ENCODE measurements around the gene WNT16. TPM values are rescaled to one million over a fixed set of nuclear protein-coding genes. Genes with fewer than 3 reads are reported as not detected.
A peak's percentile ranks its signal among the peaks of the same experiment; 100 is the strongest.

WNT16 gene
- total and polyA plus RNA-seq, 7 experiments from 2014 or later: not detected

DNA sequence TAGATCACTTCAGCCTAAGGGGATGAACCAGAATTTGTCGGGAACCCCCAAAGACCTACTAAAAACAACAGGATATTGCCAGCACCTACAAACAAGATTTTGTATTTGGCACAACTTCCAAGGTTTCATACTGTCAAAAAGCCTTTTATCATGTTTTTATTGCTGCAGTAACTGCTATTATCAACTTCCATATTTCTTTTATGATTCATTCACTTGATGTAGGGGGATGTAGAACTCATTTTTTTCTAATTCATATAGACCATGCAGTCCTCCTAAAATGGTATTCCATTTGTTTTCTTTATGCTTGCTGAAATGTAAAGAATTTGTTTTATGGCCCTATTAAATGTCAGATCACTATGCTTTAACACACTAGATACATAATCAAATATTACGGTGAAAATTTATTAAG, 30.0 kb upstream of the WNT16 start:
- H3K27me3 ChIP-seq (ENCODE audit: control insufficient read depth in 2 of 2, insufficient read depth in 2 of 2, low read length in 2 of 2): no peaks in the 10 kb centered on the region
- Mint-ChIP-seq H3K4me1 (no peaks in the 10 kb centered on the region), H3K36me3 (peaks cover 0 to 3% (median 0%) of the 10 kb centered on the region in 5 donors), H3K27ac (no peak overlapping the region), H3K9me3 (peaks cover 0 to 4% (median 0%) of the 10 kb centered on the region in 11 donors), H3K27me3 (peaks cover 6 to 24% (median 18%) of the 10 kb centered on the region in 5 donors), H3K4me3 (no peak overlapping the region)
- DNase-seq: no peak
- no peaks in the 10 kb centered on the region for H3K9me3 ChIP-seq (ENCODE audit: control insufficient read depth in 2 of 3, low read length in 3 of 3)
- no peak for ATAC-seq
- CTCF ChIA-PET: interaction anchor here (0.7 kb wide), 1 partner anchor 203 kb away, joined by 3 read pairs; no protein-coding TSS in a partner anchor
- POLR2A ChIA-PET: no interaction called here
- intact Hi-C loops (cut with micrococcal nuclease): no loop called here
- H3K27ac ChIP-seq (ENCODE audit: low read depth, low read length): no peak overlapping the region
- no peaks in the 10 kb centered on the region for H3K36me3 ChIP-seq (ENCODE audit: control insufficient read depth in 2 of 3, insufficient read depth in 3 of 3, low read length in 3 of 3)
- no peak overlapping the region for H3K4me3 ChIP-seq (ENCODE audit: low read length)
- no peaks in the 10 kb centered on the region for H3K4me1 ChIP-seq (ENCODE audit: control insufficient read depth in 2 of 2, insufficient read depth in 2 of 2, low read length in 2 of 2)

DNA sequence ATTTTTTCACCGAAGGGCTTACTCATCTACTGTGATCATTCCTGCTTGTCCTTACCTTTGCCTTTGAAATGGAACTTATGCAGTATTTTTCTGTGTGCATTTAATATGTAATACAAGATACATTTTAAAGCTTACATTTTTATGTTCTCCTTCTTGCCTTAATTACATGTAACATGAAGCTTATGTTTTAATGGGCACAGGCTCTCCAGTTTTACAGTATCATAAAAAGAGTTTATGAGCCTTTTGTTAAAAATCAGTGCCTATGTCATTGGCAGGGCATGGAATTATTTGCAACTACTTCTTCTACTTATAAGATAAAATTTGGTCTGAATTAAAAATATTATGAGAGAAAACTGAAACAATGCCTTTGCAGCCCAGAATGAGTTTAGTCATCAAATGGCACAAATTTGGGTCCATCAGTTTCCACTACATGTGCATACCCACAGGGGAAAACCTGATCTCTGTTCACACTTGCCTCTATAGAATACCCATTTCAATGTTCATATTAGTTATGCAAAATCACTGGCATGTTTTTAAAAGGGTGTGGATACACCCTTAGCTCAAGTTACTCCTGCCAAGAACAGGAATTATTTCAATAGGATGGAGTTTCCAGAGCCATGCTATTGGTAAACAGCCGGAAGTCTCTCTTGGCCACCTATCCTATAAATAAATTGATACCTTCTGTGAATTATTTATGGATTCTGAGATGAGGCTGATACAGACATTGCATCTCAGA, 27.9 kb upstream of the WNT16 start:
- no peak for ATAC-seq
- no peak overlapping the region for H3K27ac ChIP-seq (ENCODE audit: low read depth, low read length)
- no peak overlapping the region for H3K27ac Mint-ChIP-seq
- H3K9me3 Mint-ChIP-seq: no peaks in the 10 kb centered on the region
- no peaks in the 10 kb centered on the region for H3K27me3 ChIP-seq (ENCODE audit: control insufficient read depth in 2 of 2, insufficient read depth in 2 of 2, low read length in 2 of 2)
- H3K4me3 ChIP-seq (ENCODE audit: low read length): no peak overlapping the region
- ChIA-PET CTCF (interaction anchor here (0.6 kb wide), 1 partner anchor 279 kb away, joined by 3 read pairs; no protein-coding TSS in a partner anchor), POLR2A (no interaction called here)
- no peaks in the 10 kb centered on the region for H3K9me3 ChIP-seq (ENCODE audit: control insufficient read depth in 2 of 3, low read length in 3 of 3)
- H3K27me3 Mint-ChIP-seq: peaks cover 6 to 21% (median 16%) of the 10 kb centered on the region in 5 donors
- intact Hi-C loops (cut with micrococcal nuclease): no loop called here
- H3K36me3 Mint-ChIP-seq: no peaks in the 10 kb centered on the region
- H3K36me3 ChIP-seq (ENCODE audit: control insufficient read depth in 2 of 3, insufficient read depth in 3 of 3, low read length in 3 of 3): no peaks in the 10 kb centered on the region
- no peak for DNase-seq
- no peaks in the 10 kb centered on the region for H3K4me1 ChIP-seq (ENCODE audit: control insufficient read depth in 2 of 2, insufficient read depth in 2 of 2, low read length in 2 of 2)
- no peaks in the 10 kb centered on the region for H3K4me1 Mint-ChIP-seq
- no peak overlapping the region for H3K4me3 Mint-ChIP-seq

DNA sequence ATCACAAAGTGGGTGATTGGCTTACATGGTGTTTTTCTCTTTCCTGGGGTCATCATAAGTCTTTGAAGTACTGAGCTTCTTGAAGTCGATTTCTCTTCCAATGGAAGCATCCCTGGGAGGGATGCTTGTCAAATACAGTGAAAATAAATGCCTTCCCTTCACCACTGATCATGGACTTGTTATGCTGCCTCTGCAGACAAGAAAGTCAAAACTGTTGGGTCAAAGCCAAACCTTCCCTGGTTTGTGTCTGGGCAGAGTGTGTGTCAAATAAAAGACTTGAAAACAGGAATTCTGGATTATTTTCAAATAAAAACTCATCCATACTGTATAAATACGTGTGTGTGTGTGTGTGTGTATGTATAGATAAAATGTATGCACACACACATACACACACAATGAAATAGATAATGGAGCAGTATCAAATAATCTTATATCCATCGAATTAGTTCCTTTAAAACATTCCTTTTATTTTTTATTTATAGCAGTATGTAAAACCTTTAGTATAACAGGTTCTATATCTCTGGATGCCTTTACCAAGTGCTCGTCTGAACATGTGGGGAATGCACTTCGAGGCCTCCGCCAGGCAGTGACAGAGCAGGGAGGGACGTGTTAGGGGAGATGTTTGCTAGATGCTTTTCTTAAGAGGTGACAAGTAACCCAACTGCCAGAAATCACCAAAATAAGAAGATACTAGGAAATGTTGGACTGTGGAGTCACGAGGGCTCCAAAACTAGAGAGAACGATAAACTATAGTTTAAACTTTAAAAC, 27.2 kb upstream of the WNT16 start:
- Mint-ChIP-seq H3K4me1 (no peaks in the 10 kb centered on the region), H3K36me3 (no peaks in the 10 kb centered on the region), H3K27me3 (peaks cover 9 to 27% (median 19%) of the 10 kb centered on the region in 5 donors), H3K4me3 (no peak overlapping the region), H3K27ac (no peak overlapping the region), H3K9me3 (no peaks in the 10 kb centered on the region)
- no peak for ATAC-seq
- Histone ChIP-seq H3K27ac (ENCODE audit: low read depth, low read length) (no peak overlapping the region), H3K27me3 (ENCODE audit: control insufficient read depth in 2 of 2, insufficient read depth in 2 of 2, low read length in 2 of 2) (no peaks in the 10 kb centered on the region), H3K36me3 (ENCODE audit: control insufficient read depth in 2 of 3, insufficient read depth in 3 of 3, low read length in 3 of 3) (no peaks in the 10 kb centered on the region), H3K4me1 (ENCODE audit: control insufficient read depth in 2 of 2, insufficient read depth in 2 of 2, low read length in 2 of 2) (no peaks in the 10 kb centered on the region), H3K9me3 (ENCODE audit: control insufficient read depth in 2 of 3, low read length in 3 of 3) (no peaks in the 10 kb centered on the region), H3K4me3 (ENCODE audit: low read length) (no peak overlapping the region)
- POLR2A ChIA-PET: no interaction called here
- CTCF ChIA-PET: no interaction called here
- intact Hi-C loops (cut with micrococcal nuclease): no loop called here
- DNase-seq: no peak

DNA sequence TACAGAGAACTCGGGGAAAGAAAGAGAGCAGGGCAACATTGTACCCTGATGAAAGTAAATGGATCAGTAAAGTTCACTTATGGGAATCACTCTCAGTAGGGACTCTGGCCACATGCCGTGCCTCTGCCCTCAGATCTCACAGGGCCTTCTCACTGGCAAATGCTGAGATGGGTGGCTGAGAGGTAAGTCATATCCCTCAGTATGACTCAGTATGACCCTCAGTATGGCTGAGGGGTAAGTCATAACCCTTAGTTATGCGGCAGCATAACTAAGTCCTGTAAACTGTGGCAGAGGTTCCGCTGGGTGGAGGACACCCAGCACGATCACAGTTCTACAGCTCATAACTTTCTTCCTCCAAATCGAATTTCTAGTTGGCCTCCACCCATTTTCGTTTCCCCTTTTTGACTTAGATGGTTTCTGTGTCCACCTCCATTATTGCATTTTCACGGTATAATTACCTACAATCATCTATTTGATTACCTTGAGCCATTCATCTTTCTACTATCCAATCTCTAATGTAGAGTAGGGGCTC, 26.5 kb upstream of the WNT16 start:
- intact Hi-C loops (cut with micrococcal nuclease): no loop called here
- ChIA-PET CTCF (no interaction called here), POLR2A (no interaction called here)
- H3K36me3 Mint-ChIP-seq: no peaks in the 10 kb centered on the region
- H3K4me1 Mint-ChIP-seq: no peaks in the 10 kb centered on the region
- no peaks in the 10 kb centered on the region for H3K4me1 ChIP-seq (ENCODE audit: control insufficient read depth in 2 of 2, insufficient read depth in 2 of 2, low read length in 2 of 2)
- peaks cover 10 to 27% (median 24%) of the 10 kb centered on the region in 5 donors for H3K27me3 Mint-ChIP-seq
- H3K9me3 Mint-ChIP-seq: no peaks in the 10 kb centered on the region
- no peak overlapping the region for H3K4me3 ChIP-seq (ENCODE audit: low read length)
- no peaks in the 10 kb centered on the region for H3K9me3 ChIP-seq (ENCODE audit: control insufficient read depth in 2 of 3, low read length in 3 of 3)
- no peak overlapping the region for H3K27ac Mint-ChIP-seq
- ATAC-seq: peak; percentile 14
- no peak overlapping the region for H3K4me3 Mint-ChIP-seq
- no peaks in the 10 kb centered on the region for H3K36me3 ChIP-seq (ENCODE audit: control insufficient read depth in 2 of 3, insufficient read depth in 3 of 3, low read length in 3 of 3)
- H3K27me3 ChIP-seq (ENCODE audit: control insufficient read depth in 2 of 2, insufficient read depth in 2 of 2, low read length in 2 of 2): no peaks in the 10 kb centered on the region
- no peak overlapping the region for H3K27ac ChIP-seq (ENCODE audit: low read depth, low read length)
- DNase-seq: no peak

DNA sequence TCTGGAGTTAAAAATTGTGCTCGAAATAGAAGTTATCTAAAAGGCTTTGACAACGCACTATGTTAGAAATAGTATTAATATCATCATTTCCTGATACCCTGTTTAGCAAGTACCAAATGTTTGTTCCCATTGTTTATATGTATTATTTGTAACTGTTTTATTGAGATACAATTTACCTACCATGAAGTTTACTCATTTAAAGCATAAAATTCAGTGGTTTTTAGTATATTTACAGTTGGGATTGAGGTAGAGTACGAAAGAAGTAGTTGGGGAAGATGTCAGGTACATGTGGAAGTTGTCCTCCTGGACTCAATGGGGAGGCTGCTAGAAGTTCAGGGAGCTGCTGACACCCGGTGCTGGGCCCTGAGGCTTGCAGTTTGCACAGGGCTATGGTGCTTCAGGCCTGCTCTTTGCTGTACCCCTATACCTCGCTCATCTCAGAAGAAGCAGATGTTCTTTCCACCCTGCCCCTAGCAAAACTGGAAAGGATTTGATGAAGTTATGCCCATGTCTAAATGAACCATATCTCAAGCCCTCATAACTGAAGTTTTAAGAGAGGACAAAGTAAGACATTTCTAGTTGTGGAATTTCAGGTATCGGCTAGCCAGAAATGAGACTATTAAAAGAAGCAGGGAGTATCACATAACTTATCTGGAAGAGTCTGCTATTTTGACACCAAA, 25.2 kb upstream of the WNT16 start:
- Histone ChIP-seq H3K4me1 (ENCODE audit: control insufficient read depth in 2 of 2, insufficient read depth in 2 of 2, low read length in 2 of 2) (no peaks in the 10 kb centered on the region), H3K9me3 (ENCODE audit: control insufficient read depth in 2 of 3, low read length in 3 of 3) (no peaks in the 10 kb centered on the region), H3K4me3 (ENCODE audit: low read length) (no peak overlapping the region), H3K27me3 (ENCODE audit: control insufficient read depth in 2 of 2, insufficient read depth in 2 of 2, low read length in 2 of 2) (no peaks in the 10 kb centered on the region), H3K36me3 (ENCODE audit: control insufficient read depth in 2 of 3, insufficient read depth in 3 of 3, low read length in 3 of 3) (no peaks in the 10 kb centered on the region), H3K27ac (ENCODE audit: low read depth, low read length) (no peak overlapping the region)
- Mint-ChIP-seq H3K27me3 (peaks cover 11 to 29% (median 22%) of the 10 kb centered on the region in 5 donors), H3K36me3 (no peaks in the 10 kb centered on the region), H3K4me3 (no peak overlapping the region), H3K27ac (no peak overlapping the region), H3K4me1 (no peaks in the 10 kb centered on the region), H3K9me3 (no peaks in the 10 kb centered on the region)
- ChIA-PET CTCF (no interaction called here), POLR2A (no interaction called here)
- DNase-seq: no peak
- ATAC-seq: no peak
- intact Hi-C loops (cut with micrococcal nuclease): no loop called here

DNA sequence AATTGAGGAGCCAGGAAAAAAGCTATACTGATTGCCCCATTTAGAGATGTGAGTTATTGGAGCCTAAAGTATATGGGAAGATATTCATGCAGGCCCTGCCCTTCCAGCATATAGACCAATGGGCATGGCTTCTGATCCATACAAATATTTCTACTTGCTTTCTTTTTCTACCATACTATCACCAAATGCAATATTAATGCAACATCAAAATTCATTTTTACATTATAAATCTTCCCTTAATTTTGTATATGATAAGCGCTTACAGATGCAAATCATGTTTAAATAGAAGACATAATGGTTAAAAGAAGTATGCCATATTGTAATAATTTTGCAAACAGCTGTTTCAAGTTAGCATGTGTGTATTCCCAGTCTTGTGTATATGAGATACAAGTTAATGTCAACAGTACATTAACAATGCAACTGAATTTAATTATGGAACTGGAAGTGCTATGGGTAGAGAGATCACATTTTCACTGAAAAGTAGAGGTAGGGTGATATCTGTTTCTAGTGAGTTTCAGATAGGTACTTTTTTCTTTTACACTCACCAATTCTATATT, 24.6 kb upstream of the WNT16 start:
- Mint-ChIP-seq H3K4me1 (no peaks in the 10 kb centered on the region), H3K27ac (no peak overlapping the region), H3K9me3 (no peaks in the 10 kb centered on the region), H3K27me3 (peaks cover 9 to 35% (median 22%) of the 10 kb centered on the region in 5 donors), H3K36me3 (no peaks in the 10 kb centered on the region), H3K4me3 (no peak overlapping the region)
- Histone ChIP-seq H3K36me3 (ENCODE audit: control insufficient read depth in 2 of 3, insufficient read depth in 3 of 3, low read length in 3 of 3) (no peaks in the 10 kb centered on the region), H3K4me3 (ENCODE audit: low read length) (no peak overlapping the region), H3K27ac (ENCODE audit: low read depth, low read length) (no peak overlapping the region), H3K9me3 (ENCODE audit: control insufficient read depth in 2 of 3, low read length in 3 of 3) (no peaks in the 10 kb centered on the region), H3K4me1 (ENCODE audit: control insufficient read depth in 2 of 2, insufficient read depth in 2 of 2, low read length in 2 of 2) (no peaks in the 10 kb centered on the region), H3K27me3 (ENCODE audit: control insufficient read depth in 2 of 2, insufficient read depth in 2 of 2, low read length in 2 of 2) (no peaks in the 10 kb centered on the region)
- ATAC-seq (no peak), DNase-seq (no peak)
- CTCF ChIA-PET: no interaction called here
- intact Hi-C loops (cut with micrococcal nuclease): no loop called here
- POLR2A ChIA-PET: no interaction called here
